Measurements from ENCODE around the gene TPD52L1.

- no peak for TF ChIP-seq CTCF (IDR thresholded peaks at IDR 0.05)
- TF ChIP-seq POLR2A (IDR thresholded peaks at IDR 0.05), result no peak
Measured at GRCh38 chr6:125277838-125278237, 124.3 kb downstream of the TPD52L1 start.

Data from uterus (tissue), 2 donors.